K562 (cell line): ENCODE data around the gene MRPL42. TPM values are rescaled to one million over a fixed set of nuclear protein-coding genes. Genes with fewer than 3 reads are reported as not detected.

Experiments
- ATAC-seq: fragments of 200-7000 bp; cut with Tn5 transposase; 3 replicates; pipeline ENCODE4 v1.9.1; 2020; ENCODE audit warnings: moderate library complexity
- BruUV-seq: library from RNA; stranded (reverse); fragments of 400-500 nt; replicated peaks from 2 replicates; lab custom pipeline; 2021; lab: Mats Ljungman, UMichigan
- CTCF ChIA-PET: fragments of 300-600 bp; formaldehyde crosslinking; extraction: SDS; loops from one replicate; lab custom pipeline; 2021; ENCODE audit warnings: low intra/inter-chr PET ratio; lab: Yijun Ruan, JAX
- POLR2A ChIA-PET: fragments of 300-600, 350-650 bp; sonication (Branson Sonifier 250); formaldehyde crosslinking; extraction: SDS; loops from one replicate; lab custom pipeline; 2021; ENCODE audit warnings: antibody characterized with exemption, inconsistent platforms; lab: Yijun Ruan, JAX
- DNase-seq, 4 experiments: peaks; one replicate each; pipeline versions ENCODE4 v3.0.0 to v3.0.0-alpha.2; 2011 to 2018; ENCODE audit warnings: low spot score in 3 of 4, mixed read lengths in 3 of 4; ENCODE audit errors: extremely low read depth in 1 of 4
- FAIRE-seq: peaks from 2 replicates; lab custom pipeline; 2011; peaks lifted over from hg19 to GRCh38; lab: Jason Lieb, UNC
- H2AFZ ChIP-seq: 2 replicates; pipeline ENCODE4 v1.6.0; 2011; ENCODE audit warnings: low read depth, low read length, control low read depth, inconsistent platforms
- H3K27ac ChIP-seq: fragments of 200-600 bp; 3 replicates; pipeline ENCODE4 v1.8.0; 2011; ENCODE audit warnings: low read depth, mild to moderate bottlenecking, control low read depth, inconsistent platforms, low read length, moderate library complexity, mixed read lengths; ENCODE audit errors: extremely low read depth
- H3K27me3 ChIP-seq, 2 experiments: fragments of 300-600 bp in 1 of 2; 2 replicates in 1 of 2; 3 replicates in 1 of 2; pipeline versions ENCODE4 v1.6.0 to v1.8.0; 2011; ENCODE audit warnings: inconsistent platforms in 2 of 2, low read length in 2 of 2, mild to moderate bottlenecking in 1 of 2, mixed read lengths in 1 of 2, moderate library complexity in 1 of 2; ENCODE audit not compliant: control insufficient read depth in 2 of 2, insufficient read depth in 2 of 2
- H3K36me3 ChIP-seq: fragments of 300-600 bp; 3 replicates; pipeline ENCODE4 v1.8.0; 2011; ENCODE audit warnings: mild to moderate bottlenecking, low read length, inconsistent platforms; ENCODE audit not compliant: control insufficient read depth, insufficient read depth
- H3K4me1 ChIP-seq, 2 experiments: fragments of 200-600 bp in 1 of 2; replicated peaks in 1 of 2; 2 replicates in 1 of 2; 3 replicates in 1 of 2; pipeline versions ENCODE4 v1.5.1 to v1.8.0; 2011; ENCODE audit warnings: inconsistent platforms in 2 of 2, low read length in 2 of 2, mild to moderate bottlenecking in 1 of 2, mixed read lengths in 1 of 2, moderate library complexity in 1 of 2; ENCODE audit not compliant: control insufficient read depth in 2 of 2, insufficient read depth in 2 of 2
- H3K4me2 ChIP-seq: 2 replicates; pipeline ENCODE4 v1.6.1; 2011; ENCODE audit warnings: low read length, control low read depth, inconsistent platforms, mixed read lengths; ENCODE audit not compliant: insufficient read depth
- H3K4me3 ChIP-seq: fragments of 200-600 bp; sonication (generic), shearing (Covaris generic); 2 replicates; pipeline ENCODE4 v1.5.1; 2016; ENCODE audit warnings: control low read depth, inconsistent platforms
- H3K79me2 ChIP-seq: fragments of 200-600 bp; 3 replicates; pipeline ENCODE4 v1.8.0; 2011; ENCODE audit warnings: low read length, inconsistent platforms; ENCODE audit not compliant: control insufficient read depth, insufficient read depth
- H3K9ac ChIP-seq, 2 experiments: 2 replicates each; pipeline versions ENCODE4 v1.6.0 to v1.6.1; 2011; ENCODE audit warnings: low read depth in 2 of 2, low read length in 2 of 2, control low read depth in 1 of 2, inconsistent platforms in 1 of 2, mild to moderate bottlenecking in 1 of 2, mixed read lengths in 1 of 2; ENCODE audit not compliant: insufficient read depth in 1 of 2
- H3K9me1 ChIP-seq: one replicate; pipeline ENCODE4 v1.6.0; 2011; ENCODE audit warnings: inconsistent platforms, mild to moderate bottlenecking, low read length, moderate library complexity; ENCODE audit not compliant: control insufficient read depth, insufficient read depth
- H3K9me3 ChIP-seq: replicated peaks from 2 replicates; pipeline ENCODE4 v1.5.1; 2011; ENCODE audit warnings: low read depth, low read length, inconsistent platforms; ENCODE audit not compliant: control insufficient read depth, insufficient read depth
- H4K20me1 ChIP-seq: replicated peaks from 2 replicates; pipeline ENCODE4 v1.6.1; 2011; ENCODE audit warnings: low read length, inconsistent platforms, mixed read lengths; ENCODE audit not compliant: control insufficient read depth, insufficient read depth
- ATF3 ChIP-seq, 2 experiments: fragments of 450-650 bp in 1 of 2; sonication (generic) in 1 of 2; formaldehyde crosslinking in 1 of 2; IDR thresholded peaks in 1 of 2; conservative IDR thresholded peaks in 1 of 2; 2 replicates each; pipeline versions ENCODE4 v1.6.1 to v1.8.1; 2016 to 2023; ENCODE audit warnings: mild to moderate bottlenecking in 2 of 2, moderate library complexity in 2 of 2, inconsistent platforms in 1 of 2, missing genetic modification reagents in 1 of 2
- DPF2 ChIP-seq: fragments of 450-650 bp; IDR thresholded peaks from 2 replicates; pipeline ENCODE4 v1.6.1; 2016
- FOSL1 ChIP-seq: fragments of 200-800 bp; sonication (Bioruptor generic); conservative IDR thresholded peaks from 2 replicates; pipeline ENCODE4 v1.6.1; 2016; ENCODE audit warnings: missing genetic modification characterization, missing compliant biosample characterization
- JUND ChIP-seq, 2 experiments: IDR thresholded peaks; 2 replicates in 1 of 2; 3 replicates in 1 of 2; pipeline ENCODE4 v1.6.1; 2011; ENCODE audit warnings: borderline replicate concordance in 2 of 2, low read depth in 2 of 2, low read length in 2 of 2, improper control_type of control experiment in 1 of 2, missing biosample characterization in 1 of 2, missing genetic modification characterization in 1 of 2, missing genetic modification reagents in 1 of 2
- MCM3 ChIP-seq: fragments of 450-650 bp; IDR thresholded peaks from 2 replicates; pipeline ENCODE4 v1.6.1; 2016
- NCOA6 ChIP-seq: fragments of 450-650 bp; IDR thresholded peaks from 2 replicates; pipeline ENCODE4 v1.6.1; 2017; ENCODE audit warnings: mild to moderate bottlenecking
- POLR2AphosphoS5 ChIP-seq: IDR thresholded peaks from 2 replicates; pipeline ENCODE4 v1.6.1; 2011; ENCODE audit warnings: mild to moderate bottlenecking, low read depth, low read length, moderate library complexity; ENCODE audit not compliant: control insufficient read depth, insufficient read depth
- SUPT5H ChIP-seq: fragments of 450-650 bp; IDR thresholded peaks from 2 replicates; pipeline ENCODE4 v1.6.1; 2016
- ZNF445 ChIP-seq: fragments of 250-450 bp; sonication (Bioruptor Pico); IDR thresholded peaks from 2 replicates; pipeline ENCODE4 v1.4.0; 2020; ENCODE audit warnings: low read depth, mild to moderate bottlenecking, moderate library complexity
- WGBS: fragments of 100-300 bp; shearing (Covaris generic); methylation state at CpG from one replicate; pipeline ENCODE4 v1.1.6; 2016; ENCODE audit warnings: low coverage, mixed read lengths; ENCODE audit not compliant: insufficient coverage; ENCODE audit errors: missing lambda C conversion rate; 5-methylcytosine and 5-hydroxymethylcytosine counted together
- in situ Hi-C: fragments of 300-500 bp; cut with MboI; formaldehyde crosslinking; loops from 4 replicates; pipeline ENCODE4 v1.15.0; 2018; ENCODE audit warnings: inconsistent platforms, mixed read lengths
- intact Hi-C: fragments of 100-400 bp; cut with micrococcal nuclease; formaldehyde crosslinking; loops from 2 replicates; pipeline ENCODE4 v1.14.2; 2022
- polyA plus RNA-seq, 8 experiments: library from polyadenylated mRNA; depleted of rRNA in 4 of 8; stranded (reverse) in 5 of 8; unstranded in 3 of 8; fragments of >200 nt; fragmentation: Nextera tagmentation in 2 of 8; fragmentation: Illumina TruSeq in 1 of 8; extraction: Ambion mirVana in 2 of 8; extraction: Trizol in 1 of 8; gene quantifications; 2 replicates each; pipeline versions ENCODE4 v1.2.1 to v1.2.3, GENCODE V29; 2011 to 2014; ENCODE audit warnings: inconsistent platforms in 1 of 8, missing spikeins in 1 of 8
- total RNA-seq, 7 experiments: library from RNA; depleted of rRNA in 6 of 7; stranded (reverse); fragments of >200 nt in 6 of 7; fragmentation: Illumina TruSeq in 2 of 7; extraction: Trizol in 2 of 7; gene quantifications; 2 replicates each; pipeline versions ENCODE4 v1.2.1 to v1.2.3, GENCODE V29; 2011 to 2021; ENCODE audit warnings: low replicate concordance in 1 of 7
- TF ChIP-seq, protein P1 (sequence below): IDR thresholded peaks from 2 replicates; pipeline ENCODE4 v1.6.1; 2012; ENCODE audit warnings: low read depth, low read length, improper control_type of control experiment, borderline replicate concordance

Gene MRPL42
- total and polyA plus RNA-seq, 9 of the 15 experiments (the other 6 are each of a cell fraction or from before 2014, with no cell fraction given): 104 to 806 (median 218) TPM

- ChIA-PET CTCF (no interaction called here), POLR2A (interaction anchor here (0.6 to 1.5 kb wide), 2 partner anchors 12 to 247 kb away, joined by 3 to 5 read pairs; no protein-coding TSS in a partner anchor)
- no peaks in the 10 kb centered on the region for H3K27me3 ChIP-seq
- WGBS: 10% methylated on average over 4 of the region's 4 CpGs
- H3K36me3 ChIP-seq: no peaks in the 10 kb centered on the region
- H3K27ac ChIP-seq: no peak overlapping the region
- ATAC-seq: no peak
- no peak overlapping the region for H2AFZ ChIP-seq
- peak; percentile 15 for FAIRE-seq
- H3K4me1 ChIP-seq: peaks cover 0 to 6% of the 10 kb centered on the region in 2 experiments; a peak in 2 of 5 replicates
- H3K9ac ChIP-seq: no peak overlapping the region
- DNase-seq: peak in 1 of 4 experiments; percentile 23
- H3K9me1 ChIP-seq: no peaks in the 10 kb centered on the region
- intact Hi-C loops: loop anchor here (5.0 to 10.0 kb wide), 2 partner anchors 40 to 448 kb away; no protein-coding TSS in a partner anchor
- no peaks in the 10 kb centered on the region for H3K79me2 ChIP-seq
- no peak overlapping the region for H3K4me3 ChIP-seq
- H4K20me1 ChIP-seq: no peaks in the 10 kb centered on the region
- in situ Hi-C loops: loop anchor here (25.0 kb wide), 1 partner anchor 1010 kb away; no protein-coding TSS in a partner anchor
- H3K9me3 ChIP-seq: no peaks in the 10 kb centered on the region
- BruUV-seq: no TSS peak
- peak; percentile 38; the same call in 1 of the 2 replicates for TF ChIP-seq DPF2
- TF ChIP-seq NCOA6: no peak
- peak; percentile 59 for TF ChIP-seq ATF3 (IDR thresholded peaks at IDR 0.05)
- no peak for TF ChIP-seq ATF3 (CRISPR knock-in tag; conservative IDR thresholded peaks at IDR 0.05)
- TF ChIP-seq JUND (IDR thresholded peaks at IDR 0.05; ENCODE audit: borderline replicate concordance, low read depth, low read length): no peak
- peak; percentile 40; the same call in 1 of the 3 replicates for TF ChIP-seq JUND (tag; IDR thresholded peaks at IDR 0.05; ENCODE audit: borderline replicate concordance, low read depth, low read length)
- TF ChIP-seq FOSL1 (tag): peak; percentile 72
- TF ChIP-seq POLR2AphosphoS5: no peak
- no peak for TF ChIP-seq ZNF445 (CRISPR knock-in tag)
- TF ChIP-seq, protein P1, sequence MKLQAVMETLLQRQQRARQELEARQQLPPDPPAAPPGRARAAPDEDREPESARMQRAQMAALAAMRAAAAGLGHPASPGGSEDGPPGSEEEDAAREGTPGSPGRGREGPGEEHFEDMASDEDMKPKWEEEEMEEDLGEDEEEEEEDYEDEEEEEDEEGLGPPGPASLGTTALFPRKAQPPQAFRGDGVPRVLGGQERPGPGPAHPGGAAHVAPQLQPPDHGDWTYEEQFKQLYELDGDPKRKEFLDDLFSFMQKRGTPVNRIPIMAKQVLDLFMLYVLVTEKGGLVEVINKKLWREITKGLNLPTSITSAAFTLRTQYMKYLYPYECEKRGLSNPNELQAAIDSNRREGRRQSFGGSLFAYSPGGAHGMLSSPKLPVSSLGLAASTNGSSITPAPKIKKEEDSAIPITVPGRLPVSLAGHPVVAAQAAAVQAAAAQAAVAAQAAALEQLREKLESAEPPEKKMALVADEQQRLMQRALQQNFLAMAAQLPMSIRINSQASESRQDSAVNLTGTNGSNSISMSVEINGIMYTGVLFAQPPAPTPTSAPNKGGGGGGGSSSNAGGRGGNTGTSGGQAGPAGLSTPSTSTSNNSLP: 0 out of 2 replicates have a peak, but pooled peaks have one; percentile 23
- 0 out of 2 replicates have a peak, but pooled peaks have one; percentile 70 for TF ChIP-seq MCM3
- TF ChIP-seq SUPT5H: no peak
- TF ChIP-seq, all 486 proteins: peak for 6
- H3K4me2 ChIP-seq: no peak overlapping the region
Observed at GRCh38 chr12:93526786-93527428, 59.6 kb downstream of the MRPL42 start.
